Jurkat, Clone E6-1 (cell line): ENCODE data around the gene PPP2R2B.

ENCODE experiments used
- DNase-seq: peaks from one replicate; pipeline ENCODE4 v3.0.0-alpha.2; 2011; ENCODE audit warnings: low read depth, low spot score
- H3K4me3 ChIP-seq: 2 replicates; pipeline ENCODE4 v1.5.1; 2011; ENCODE audit warnings: mild to moderate bottlenecking, low read length, control low read depth, moderate library complexity

PPP2R2B gene

DNA sequence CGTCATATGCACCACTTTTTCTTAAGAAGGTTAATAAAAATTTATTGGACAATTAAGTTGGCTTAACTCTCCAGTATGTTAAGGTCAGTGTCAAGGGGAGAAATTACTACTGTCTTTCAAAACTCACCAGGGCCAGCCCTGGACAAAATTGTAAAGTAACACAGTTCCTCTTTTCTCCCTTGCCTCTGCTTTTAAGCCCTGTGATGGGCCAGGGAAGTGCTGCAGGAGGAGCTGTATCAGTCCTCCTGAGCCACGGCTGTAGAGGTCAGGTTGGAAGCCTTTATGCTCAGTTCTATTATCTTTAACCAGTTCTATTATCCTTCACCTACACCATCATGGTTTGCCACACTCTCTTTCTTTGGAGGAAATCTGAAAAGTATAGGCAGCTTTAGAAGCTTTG lies 11.5 kb upstream of the PPP2R2B start:
- H3K4me3 ChIP-seq, result no peak overlapping the region
- DNase-seq, result no peak

DNA sequence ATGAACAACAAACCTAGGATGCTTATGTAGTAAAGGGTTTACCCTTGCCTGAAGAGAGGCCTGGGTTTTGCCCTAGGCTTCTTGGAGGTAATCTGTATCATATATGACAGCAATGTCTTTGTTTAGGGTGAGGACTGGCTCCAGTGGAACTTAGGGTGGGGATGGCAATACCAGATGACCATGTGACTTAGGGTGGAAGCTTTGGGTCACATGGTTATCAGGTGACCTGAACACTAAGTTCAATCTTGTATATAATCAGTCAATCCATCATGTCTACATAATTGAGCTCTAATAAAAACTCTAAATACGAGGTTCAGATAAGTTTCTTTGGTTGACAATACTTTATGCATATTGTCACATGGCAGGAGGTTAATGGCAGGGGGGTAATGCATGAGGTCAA lies 10.6 kb upstream of the PPP2R2B start:
- no peak overlapping the region for H3K4me3 ChIP-seq
- no peak for DNase-seq

- no peak for DNase-seq
- H3K4me3 ChIP-seq, result no peak overlapping the region
Measured at GRCh38 chr5:146888351-146888978, 9.9 kb upstream of the PPP2R2B start.

- no peak for DNase-seq
- no peak overlapping the region for H3K4me3 ChIP-seq
Measured at GRCh38 chr5:146884066-146884626, 5.6 kb upstream of the PPP2R2B start.

GRCh38 chr5:146883511-146883910 lies 5.0 kb upstream of the PPP2R2B start:
- no peak for DNase-seq
- no peak overlapping the region for H3K4me3 ChIP-seq

DNA sequence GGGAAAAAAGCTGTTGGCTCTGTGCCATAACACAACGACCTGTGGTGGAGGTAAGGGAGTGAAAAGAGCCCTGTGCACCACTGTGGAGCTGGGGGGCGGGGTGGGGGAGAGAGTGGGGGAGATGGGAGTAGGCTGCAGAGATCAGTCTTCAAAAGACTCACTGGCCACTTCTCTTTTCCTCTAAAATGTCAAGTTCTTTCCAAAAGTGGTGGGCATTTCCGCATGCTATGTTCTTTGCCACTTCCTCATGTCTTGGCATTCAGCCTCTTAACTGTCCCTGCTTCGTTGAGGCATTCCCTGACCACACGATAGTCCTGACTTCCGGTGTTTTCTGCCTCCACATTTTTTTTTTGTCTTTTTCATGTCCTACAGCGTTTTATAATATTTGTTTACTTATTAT lies 2.4 kb upstream of the PPP2R2B start:
- no peak overlapping the region for H3K4me3 ChIP-seq
- no peak for DNase-seq

DNA sequence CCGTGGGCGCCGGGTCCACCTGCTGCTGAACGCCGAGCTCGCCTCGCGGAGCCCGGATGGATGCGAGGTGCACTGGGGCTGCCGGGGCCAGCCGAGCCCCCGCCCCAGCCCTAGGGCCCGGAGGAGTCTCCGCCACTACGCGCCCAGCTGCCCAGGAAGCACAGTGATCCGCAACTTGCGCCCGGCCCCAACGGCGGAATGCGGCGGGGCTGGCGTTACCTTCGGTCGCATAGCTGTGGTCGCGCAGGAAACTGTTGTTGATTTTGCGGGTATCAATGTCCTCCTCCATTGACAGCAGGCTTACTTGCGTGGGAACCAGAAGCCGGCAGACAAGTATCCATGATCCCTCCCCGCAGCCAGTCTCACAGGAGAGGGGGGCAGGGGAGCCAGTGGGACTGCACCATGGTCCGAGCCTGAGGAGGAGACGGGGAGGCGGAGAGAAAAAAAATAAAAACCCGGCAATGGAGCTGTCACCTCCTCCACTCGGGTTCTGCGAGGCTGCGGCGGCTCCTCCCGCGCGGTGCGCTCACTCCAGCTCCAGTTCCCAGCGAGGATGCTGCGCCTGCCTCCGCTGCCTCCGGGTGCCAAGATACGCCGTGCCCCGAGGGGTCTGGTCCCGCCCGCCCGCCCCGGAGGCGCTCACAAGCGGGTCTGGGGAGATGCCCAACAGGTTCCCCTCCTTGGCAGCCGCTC lies 628 bp downstream of the PPP2R2B start:
- no peak for DNase-seq
- H3K4me3 ChIP-seq, result peak overlapping the region; percentile 27

GRCh38 chr5:146877178-146877681 lies 1.3 kb downstream of the PPP2R2B start:
- H3K4me3 ChIP-seq, result no peak overlapping the region
- no peak for DNase-seq

DNA sequence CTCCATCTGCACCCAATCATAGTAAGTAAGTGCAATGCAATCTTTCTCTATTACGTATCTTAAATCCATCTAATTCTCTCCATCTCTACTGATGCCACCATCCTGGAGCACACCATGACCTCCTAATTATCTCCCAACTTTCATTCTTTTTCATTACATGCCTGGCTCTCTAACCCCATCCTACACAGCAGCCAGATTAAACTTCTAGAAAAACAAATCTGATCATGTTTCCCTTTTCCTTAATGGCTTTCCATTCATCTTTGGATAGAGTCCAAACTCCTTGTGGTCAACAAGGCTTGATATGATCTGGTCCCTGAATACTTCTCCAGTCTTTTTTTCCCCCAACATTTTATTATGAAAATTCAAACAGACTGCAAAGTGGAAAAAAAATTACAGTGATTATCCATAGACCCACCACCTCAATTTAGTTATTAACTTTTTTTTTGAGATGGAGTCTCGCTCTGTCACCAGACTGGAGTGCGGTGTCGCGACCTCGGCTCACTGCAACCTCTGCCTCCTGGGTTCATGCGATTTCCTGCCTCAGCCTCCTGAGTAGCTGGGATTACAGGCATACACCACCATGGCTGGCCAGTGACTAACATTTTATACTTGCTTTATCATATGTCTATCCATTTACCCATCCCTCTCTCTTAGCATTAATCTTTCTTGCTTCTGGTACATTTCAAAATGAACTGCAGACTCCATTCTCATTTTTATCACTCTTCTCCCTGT lies 5.2 kb downstream of the PPP2R2B start:
- no peak overlapping the region for H3K4me3 ChIP-seq
- no peak for DNase-seq

- no peak for DNase-seq
- H3K4me3 ChIP-seq, result no peak overlapping the region
Measured at GRCh38 chr5:146872188-146872587, 6.4 kb downstream of the PPP2R2B start.

- H3K4me3 ChIP-seq, result no peak overlapping the region
- no peak for DNase-seq
Measured at GRCh38 chr5:146867996-146868708, 10.4 kb downstream of the PPP2R2B start.

DNA sequence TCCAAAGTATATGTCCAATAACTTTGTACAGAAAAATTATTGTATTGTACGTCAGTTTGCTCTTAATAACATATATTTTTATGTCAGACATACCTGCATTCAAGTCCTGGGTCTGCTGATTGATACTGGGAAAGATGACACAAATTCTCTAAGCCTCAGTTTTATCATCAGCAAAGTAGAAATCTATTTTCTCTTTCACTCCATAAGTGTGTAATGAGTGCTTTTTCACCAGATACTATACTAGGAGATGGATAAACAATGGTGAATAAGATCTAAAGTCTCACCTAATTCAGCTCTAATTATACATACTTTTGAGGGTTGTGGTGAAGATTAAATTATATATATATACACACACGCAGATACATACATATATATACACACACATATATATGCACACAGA lies 12.3 kb downstream of the PPP2R2B start:
- H3K4me3 ChIP-seq, result no peak overlapping the region
- DNase-seq, result no peak

DNA sequence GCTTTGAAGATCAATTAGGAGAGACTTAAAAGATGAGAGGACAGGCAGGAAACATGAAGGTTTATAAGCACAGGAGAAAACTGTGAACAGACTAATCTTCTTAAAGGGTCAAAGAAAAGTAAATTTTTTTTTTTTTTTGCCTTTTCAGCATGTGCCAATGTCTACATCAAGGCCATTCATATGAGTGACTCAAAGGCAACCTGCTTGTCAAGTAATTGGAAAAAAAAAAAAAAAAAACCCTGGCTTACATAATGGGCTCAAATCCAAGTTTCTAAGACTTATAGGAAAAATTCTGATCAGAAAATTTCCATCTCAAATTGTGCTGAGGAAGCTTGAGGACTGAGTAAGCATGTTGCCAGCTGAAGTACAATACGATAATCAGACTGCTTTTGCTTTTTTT lies 15.9 kb downstream of the PPP2R2B start:
- no peak overlapping the region for H3K4me3 ChIP-seq
- no peak for DNase-seq

- H3K4me3 ChIP-seq, result no peak overlapping the region
- DNase-seq, result no peak
Measured at GRCh38 chr5:146860213-146860893, 18.2 kb downstream of the PPP2R2B start.

DNA sequence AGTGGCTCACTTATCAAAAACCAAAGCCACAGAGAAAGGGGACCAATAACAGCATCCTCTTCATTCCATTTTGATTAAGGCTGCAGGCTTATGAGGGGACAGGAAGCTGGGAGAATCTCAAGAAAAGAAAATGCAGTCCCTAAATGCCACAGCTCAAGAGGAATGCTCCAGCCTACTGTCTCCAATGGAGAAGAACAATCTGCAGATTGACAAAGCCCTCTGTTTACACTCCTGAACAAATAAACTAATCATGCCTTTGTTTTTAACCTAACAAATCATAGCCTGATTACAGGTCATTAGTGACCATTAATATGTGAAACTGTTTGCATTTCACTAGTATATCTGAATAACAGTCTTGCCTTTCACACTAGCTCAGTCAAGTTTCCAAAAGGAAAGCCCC lies 26.5 kb downstream of the PPP2R2B start:
- no peak overlapping the region for H3K4me3 ChIP-seq
- no peak for DNase-seq

GRCh38 chr5:146851133-146851532 lies 27.4 kb downstream of the PPP2R2B start:
- H3K4me3 ChIP-seq, result no peak overlapping the region
- DNase-seq, result no peak

- no peak overlapping the region for H3K4me3 ChIP-seq
- no peak for DNase-seq
Measured at GRCh38 chr5:146849694-146850303, 28.8 kb downstream of the PPP2R2B start.

DNA sequence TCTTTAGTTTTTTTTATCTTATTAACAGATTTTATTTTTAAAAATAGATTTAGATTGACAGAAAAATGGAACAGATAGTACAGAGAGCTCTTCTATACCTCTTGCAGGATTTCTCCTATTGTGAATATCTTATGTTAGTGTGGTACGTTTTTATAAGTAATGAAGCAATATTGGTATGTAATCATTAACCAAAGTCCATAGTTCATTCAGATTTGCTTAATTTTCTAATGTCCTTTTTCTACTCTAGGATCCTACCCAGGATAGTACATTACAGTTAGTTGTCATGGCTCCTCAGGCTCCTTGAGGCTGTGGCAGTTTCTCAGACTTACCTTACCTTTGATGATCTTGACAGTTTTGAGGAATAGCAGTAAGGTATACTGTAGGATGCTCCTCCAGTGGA lies 30.4 kb downstream of the PPP2R2B start:
- DNase-seq, result no peak
- no peak overlapping the region for H3K4me3 ChIP-seq
